ENCODE data around the gene YARS2.

DNA sequence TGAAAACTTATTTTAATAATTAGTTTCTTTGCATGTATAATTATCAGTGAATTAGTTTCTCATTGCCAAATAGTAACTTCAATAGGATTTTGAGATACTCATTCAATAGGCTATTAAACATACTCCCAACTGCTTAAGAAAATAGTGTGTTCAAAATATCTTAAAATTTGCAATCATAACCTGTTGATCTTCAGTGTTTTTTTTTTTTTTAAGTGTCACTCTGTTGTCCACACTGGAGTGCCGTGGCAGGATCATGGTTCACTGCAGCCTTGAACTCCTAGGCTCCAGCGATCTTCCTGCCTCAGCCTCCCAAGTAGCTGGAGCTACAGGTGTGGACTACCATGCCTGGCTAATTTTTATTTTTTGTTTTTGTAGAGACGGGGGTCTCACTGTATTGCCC, 1.5 kb upstream of the YARS2 start:
- TF ChIP-seq ZNF274 (IDR thresholded peaks at IDR 0.05; ENCODE audit: low read depth, low read length) (no peak), YY1 (IDR thresholded peaks at IDR 0.05; ENCODE audit: insufficient read depth, insufficient read length) (no peak), SUZ12 (IDR thresholded peaks at IDR 0.05; ENCODE audit: extremely low read depth, insufficient read depth, insufficient read length) (no peak)
